ENCODE measurements around the gene PPP1R3F. TPM values are rescaled to one million over a fixed set of nuclear protein-coding genes. Genes with fewer than 3 reads are reported as not detected.

Gene PPP1R3F
- total RNA-seq, 1 donor from 2014 or later: 5.6 TPM

GRCh38 chrX:49238735-49239134 is 30.9 kb upstream of the PPP1R3F start:
- H3K4me1 Mint-ChIP-seq: peaks cover 5% of the 10 kb centered on the region
- H3K4me3 ChIP-seq: no peak overlapping the region
- H3K4me3 Mint-ChIP-seq: no peak overlapping the region
- H3K27me3 ChIP-seq: no peaks in the 10 kb centered on the region
- no peak overlapping the region for H3K27ac ChIP-seq
- no peak for DNase-seq (ENCODE audit: low spot score)
- H3K4me1 ChIP-seq: peaks cover 3% of the 10 kb centered on the region
- H4K20me1 ChIP-seq (ENCODE audit: low read depth): no peaks in the 10 kb centered on the region
- H3K27me3 Mint-ChIP-seq (ENCODE audit: insufficient read depth, low read depth): peaks cover 2% of the 10 kb centered on the region
- TF ChIP-seq EZH2phosphoT487 (IDR thresholded peaks at IDR 0.05) (no peak), EZH2 (IDR thresholded peaks at IDR 0.05) (no peak), CTCF (IDR thresholded peaks at IDR 0.05) (no peak)
- H3K9me3 ChIP-seq (ENCODE audit: low read depth): no peaks in the 10 kb centered on the region
- H2AFZ ChIP-seq (replicated peaks): no peak overlapping the region
- no peak overlapping the region for H3K27ac Mint-ChIP-seq
- no peaks in the 10 kb centered on the region for H3K36me3 ChIP-seq
- H3K9ac ChIP-seq: no peak overlapping the region
- peaks cover 4% of the 10 kb centered on the region for H3K36me3 Mint-ChIP-seq
- H3K9me3 Mint-ChIP-seq: peaks cover 18% of the 10 kb centered on the region
- no peaks in the 10 kb centered on the region for H3F3A ChIP-seq (ENCODE audit: low read depth)
- H3K4me2 ChIP-seq: no peak overlapping the region
- H3K79me2 ChIP-seq (ENCODE audit: low read depth): peaks cover 6% of the 10 kb centered on the region

GRCh38 chrX:49242545-49243066 is 27.0 kb upstream of the PPP1R3F start:
- Histone ChIP-seq H3K4me2 (no peak overlapping the region), H2AFZ (replicated peaks) (no peak overlapping the region), H3K9ac (no peak overlapping the region), H3K4me1 (no peaks in the 10 kb centered on the region), H3K27ac (no peak overlapping the region), H3K79me2 (ENCODE audit: low read depth) (no peaks in the 10 kb centered on the region), H3K9me3 (ENCODE audit: low read depth) (no peaks in the 10 kb centered on the region), H3K4me3 (no peak overlapping the region), H3F3A (ENCODE audit: low read depth) (no peaks in the 10 kb centered on the region), H3K36me3 (no peaks in the 10 kb centered on the region), H4K20me1 (ENCODE audit: low read depth) (no peaks in the 10 kb centered on the region), H3K27me3 (no peaks in the 10 kb centered on the region)
- DNase-seq (ENCODE audit: low spot score): no peak
- H3K27me3 Mint-ChIP-seq (ENCODE audit: insufficient read depth, low read depth): peaks cover 7% of the 10 kb centered on the region
- H3K4me1 Mint-ChIP-seq: no peaks in the 10 kb centered on the region
- peaks cover 17% of the 10 kb centered on the region for H3K9me3 Mint-ChIP-seq
- H3K4me3 Mint-ChIP-seq: no peak overlapping the region
- TF ChIP-seq EZH2 (IDR thresholded peaks at IDR 0.05) (no peak), CTCF (IDR thresholded peaks at IDR 0.05) (no peak), EZH2phosphoT487 (IDR thresholded peaks at IDR 0.05) (no peak)
- H3K27ac Mint-ChIP-seq: no peak overlapping the region
- H3K36me3 Mint-ChIP-seq: peaks cover 4% of the 10 kb centered on the region

GRCh38 chrX:49243166-49243565 is 26.4 kb upstream of the PPP1R3F start:
- Mint-ChIP-seq H3K4me1 (no peaks in the 10 kb centered on the region), H3K9me3 (peaks cover 17% of the 10 kb centered on the region), H3K4me3 (no peak overlapping the region), H3K27ac (no peak overlapping the region), H3K27me3 (ENCODE audit: insufficient read depth, low read depth) (peaks cover 7% of the 10 kb centered on the region), H3K36me3 (peaks cover 4% of the 10 kb centered on the region)
- H3K27me3 ChIP-seq: no peaks in the 10 kb centered on the region
- no peak overlapping the region for H3K27ac ChIP-seq
- H3F3A ChIP-seq (ENCODE audit: low read depth): no peaks in the 10 kb centered on the region
- H3K36me3 ChIP-seq: no peaks in the 10 kb centered on the region
- TF ChIP-seq EZH2 (IDR thresholded peaks at IDR 0.05) (no peak), EZH2phosphoT487 (IDR thresholded peaks at IDR 0.05) (no peak), CTCF (IDR thresholded peaks at IDR 0.05) (no peak)
- H3K4me2 ChIP-seq: no peak overlapping the region
- H3K9me3 ChIP-seq (ENCODE audit: low read depth): no peaks in the 10 kb centered on the region
- no peaks in the 10 kb centered on the region for H3K4me1 ChIP-seq
- no peak for DNase-seq (ENCODE audit: low spot score)
- H3K4me3 ChIP-seq: no peak overlapping the region
- no peak overlapping the region for H2AFZ ChIP-seq (replicated peaks)
- no peaks in the 10 kb centered on the region for H3K79me2 ChIP-seq (ENCODE audit: low read depth)
- no peak overlapping the region for H3K9ac ChIP-seq
- no peaks in the 10 kb centered on the region for H4K20me1 ChIP-seq (ENCODE audit: low read depth)
